HCT116 (cell line): Measurements from ENCODE around the gene GNB4.

Experiments
- EGR1 ChIP-seq: IDR thresholded peaks from 2 replicates; pipeline ENCODE4 v1.6.1; 2012; ENCODE audit warnings: low read depth
- EZH2 ChIP-seq: fragments of 200-600 bp; sonication (generic); IDR thresholded peaks from 2 replicates; pipeline ENCODE4 v1.6.1; 2017; ENCODE audit warnings: antibody characterized with exemption, mixed run types
- EZH2phosphoT487 ChIP-seq: fragments of 200-600 bp; IDR thresholded peaks from 2 replicates; pipeline ENCODE4 v1.6.1; 2018; ENCODE audit warnings: antibody characterized with exemption, borderline replicate concordance
- POLR2A ChIP-seq: IDR thresholded peaks from 2 replicates; pipeline ENCODE4 v1.7.0; 2011; ENCODE audit warnings: borderline replicate concordance; ENCODE audit not compliant: insufficient read depth, insufficient read length; ENCODE audit errors: extremely low read depth
- SP1 ChIP-seq: IDR thresholded peaks from 2 replicates; pipeline ENCODE4 v1.6.1; 2012; ENCODE audit warnings: low read depth
- TF ChIP-seq, protein P1 (sequence below), 3 experiments: fragments of 200-600 bp in 1 of 3; sonication (generic) in 1 of 3; IDR thresholded peaks in 2 of 3; conservative IDR thresholded peaks in 1 of 3; 2 replicates each; pipeline ENCODE4 v1.5.1; 2012 to 2017; ENCODE audit warnings: low read depth in 2 of 3, low read length in 2 of 3, antibody characterized with exemption in 1 of 3, borderline replicate concordance in 1 of 3, control low read depth in 1 of 3, mild to moderate bottlenecking in 1 of 3, mixed read lengths in 1 of 3, mixed run types in 1 of 3, moderate library complexity in 1 of 3; ENCODE audit not compliant: insufficient read depth in 1 of 3
- TF ChIP-seq, protein P2 (sequence below): IDR thresholded peaks from 2 replicates; pipeline ENCODE4 v1.6.1; 2012

DNA sequence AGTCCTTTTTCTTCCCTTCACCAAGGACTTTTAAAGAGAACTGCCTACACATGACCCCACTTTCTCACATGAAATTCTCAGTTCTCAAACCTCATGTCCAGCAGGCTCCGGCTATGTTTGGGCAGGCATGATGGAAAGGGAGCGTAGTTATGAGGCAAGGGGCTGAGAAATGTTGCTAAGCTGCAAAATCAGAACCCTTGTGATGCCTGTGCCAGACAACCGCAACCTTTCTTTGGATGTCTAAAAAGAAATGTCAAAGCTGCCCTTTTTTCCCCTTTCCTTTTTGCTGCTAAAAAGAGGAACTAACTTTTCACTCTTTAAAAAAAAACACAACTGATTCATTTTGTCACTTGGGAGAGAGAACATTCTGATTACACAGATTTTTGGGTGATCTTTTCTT, 19.2 kb downstream of the GNB4 start:
- TF ChIP-seq, protein P1, sequence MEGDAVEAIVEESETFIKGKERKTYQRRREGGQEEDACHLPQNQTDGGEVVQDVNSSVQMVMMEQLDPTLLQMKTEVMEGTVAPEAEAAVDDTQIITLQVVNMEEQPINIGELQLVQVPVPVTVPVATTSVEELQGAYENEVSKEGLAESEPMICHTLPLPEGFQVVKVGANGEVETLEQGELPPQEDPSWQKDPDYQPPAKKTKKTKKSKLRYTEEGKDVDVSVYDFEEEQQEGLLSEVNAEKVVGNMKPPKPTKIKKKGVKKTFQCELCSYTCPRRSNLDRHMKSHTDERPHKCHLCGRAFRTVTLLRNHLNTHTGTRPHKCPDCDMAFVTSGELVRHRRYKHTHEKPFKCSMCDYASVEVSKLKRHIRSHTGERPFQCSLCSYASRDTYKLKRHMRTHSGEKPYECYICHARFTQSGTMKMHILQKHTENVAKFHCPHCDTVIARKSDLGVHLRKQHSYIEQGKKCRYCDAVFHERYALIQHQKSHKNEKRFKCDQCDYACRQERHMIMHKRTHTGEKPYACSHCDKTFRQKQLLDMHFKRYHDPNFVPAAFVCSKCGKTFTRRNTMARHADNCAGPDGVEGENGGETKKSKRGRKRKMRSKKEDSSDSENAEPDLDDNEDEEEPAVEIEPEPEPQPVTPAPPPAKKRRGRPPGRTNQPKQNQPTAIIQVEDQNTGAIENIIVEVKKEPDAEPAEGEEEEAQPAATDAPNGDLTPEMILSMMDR (IDR thresholded peaks at IDR 0.05 in 2 of 3, conservative IDR thresholded peaks at IDR 0.05 in 1 of 3; ENCODE audit: borderline replicate concordance in 1 of 3, insufficient read depth in 1 of 3, low read depth in 2 of 3, low read length in 2 of 3) = no peak
- TF ChIP-seq EGR1 (no peak), EZH2phosphoT487 (no peak), EZH2 (no peak), SP1 (no peak), POLR2A (no peak)
- TF ChIP-seq, protein P2, sequence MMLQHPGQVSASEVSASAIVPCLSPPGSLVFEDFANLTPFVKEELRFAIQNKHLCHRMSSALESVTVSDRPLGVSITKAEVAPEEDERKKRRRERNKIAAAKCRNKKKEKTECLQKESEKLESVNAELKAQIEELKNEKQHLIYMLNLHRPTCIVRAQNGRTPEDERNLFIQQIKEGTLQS = no peak
